GM12875 (cell line): ENCODE data around the gene USP20.

Source experiments
- H3K4me3 ChIP-seq: one replicate; pipeline ENCODE4 v1.5.1; 2011; ENCODE audit warnings: low read depth, low read length, control low read depth
- TF ChIP-seq, protein P1 (sequence below): IDR thresholded peaks from 2 replicates; pipeline ENCODE4 v1.5.1; 2011; ENCODE audit warnings: low read depth, mild to moderate bottlenecking, control low read depth, inconsistent platforms, low read length, moderate library complexity, borderline replicate concordance; ENCODE audit not compliant: insufficient read depth

The USP20 gene

DNA sequence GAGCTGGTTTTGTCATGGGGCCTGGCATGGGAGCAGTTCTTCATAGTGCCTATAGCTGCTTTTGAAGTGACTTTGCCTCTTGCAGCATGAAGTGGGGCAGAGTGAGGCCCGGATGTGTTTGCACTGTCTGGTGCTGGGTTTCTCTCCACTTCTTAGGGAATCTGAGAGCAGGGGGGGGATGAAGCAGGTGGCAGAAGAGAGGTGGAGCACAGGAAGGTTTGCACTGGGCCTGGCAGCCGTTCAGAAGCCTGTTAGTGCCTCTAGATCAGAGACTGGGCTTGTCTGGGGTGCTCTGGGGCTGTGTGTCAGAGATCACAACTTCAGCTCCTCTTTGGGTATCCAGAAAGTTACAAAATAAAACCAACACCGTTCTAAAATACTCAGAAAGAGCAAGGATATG lies 18.4 kb downstream of the USP20 start:
- TF ChIP-seq, protein P1, sequence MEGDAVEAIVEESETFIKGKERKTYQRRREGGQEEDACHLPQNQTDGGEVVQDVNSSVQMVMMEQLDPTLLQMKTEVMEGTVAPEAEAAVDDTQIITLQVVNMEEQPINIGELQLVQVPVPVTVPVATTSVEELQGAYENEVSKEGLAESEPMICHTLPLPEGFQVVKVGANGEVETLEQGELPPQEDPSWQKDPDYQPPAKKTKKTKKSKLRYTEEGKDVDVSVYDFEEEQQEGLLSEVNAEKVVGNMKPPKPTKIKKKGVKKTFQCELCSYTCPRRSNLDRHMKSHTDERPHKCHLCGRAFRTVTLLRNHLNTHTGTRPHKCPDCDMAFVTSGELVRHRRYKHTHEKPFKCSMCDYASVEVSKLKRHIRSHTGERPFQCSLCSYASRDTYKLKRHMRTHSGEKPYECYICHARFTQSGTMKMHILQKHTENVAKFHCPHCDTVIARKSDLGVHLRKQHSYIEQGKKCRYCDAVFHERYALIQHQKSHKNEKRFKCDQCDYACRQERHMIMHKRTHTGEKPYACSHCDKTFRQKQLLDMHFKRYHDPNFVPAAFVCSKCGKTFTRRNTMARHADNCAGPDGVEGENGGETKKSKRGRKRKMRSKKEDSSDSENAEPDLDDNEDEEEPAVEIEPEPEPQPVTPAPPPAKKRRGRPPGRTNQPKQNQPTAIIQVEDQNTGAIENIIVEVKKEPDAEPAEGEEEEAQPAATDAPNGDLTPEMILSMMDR: no peak

DNA sequence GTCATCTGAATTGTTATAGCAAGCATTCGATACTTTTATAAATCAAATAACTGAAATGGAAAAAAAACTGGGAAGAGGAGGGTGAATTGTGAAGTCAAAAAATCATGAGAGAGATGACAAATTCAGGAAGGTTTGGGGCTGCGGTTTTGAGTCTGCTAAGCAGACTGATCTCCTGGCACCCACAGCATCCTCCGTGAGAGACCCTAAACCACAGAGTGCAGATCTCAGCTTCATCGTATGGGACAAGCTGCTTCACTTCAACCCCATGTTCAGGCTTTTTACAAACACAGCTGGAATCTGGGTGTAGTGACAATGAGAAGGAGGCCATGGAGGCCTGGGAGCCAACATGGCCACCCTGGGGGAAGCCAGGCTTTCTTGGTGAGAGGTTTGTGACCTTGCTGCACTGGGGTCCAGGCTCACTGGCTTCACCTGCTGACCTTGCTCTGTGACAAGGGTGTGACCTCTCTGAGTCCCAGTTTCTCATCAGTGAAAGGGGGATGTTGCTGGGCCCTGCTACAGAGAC lies 19.4 kb downstream of the USP20 start:
- no peak overlapping the region for H3K4me3 ChIP-seq
- TF ChIP-seq, protein P1: no peak

More for the DNA sequence above, 18.4 kb downstream of the USP20 start:
- H3K4me3 ChIP-seq: no peak overlapping the region

DNA sequence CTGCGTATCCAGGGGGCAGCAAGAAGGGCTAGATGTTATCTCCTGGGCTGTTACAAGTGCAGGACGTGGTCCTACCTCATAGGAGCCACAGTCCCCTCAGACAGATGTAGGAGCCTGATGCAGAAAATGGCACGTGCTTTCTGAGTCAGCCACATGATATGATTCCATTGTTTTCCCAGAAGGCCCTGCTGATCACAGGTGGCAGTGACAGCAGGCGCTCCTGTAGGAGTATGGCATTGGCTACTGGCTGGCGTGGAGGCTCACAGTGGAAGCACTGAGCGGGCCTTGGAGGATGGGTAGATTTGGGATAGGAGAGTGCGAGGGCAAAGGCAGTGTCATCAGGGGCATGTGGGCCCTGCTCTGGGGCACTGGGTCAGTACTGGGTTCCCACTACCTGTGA lies 21.9 kb downstream of the USP20 start:
- H3K4me3 ChIP-seq: no peak overlapping the region
- TF ChIP-seq, protein P1: no peak

DNA sequence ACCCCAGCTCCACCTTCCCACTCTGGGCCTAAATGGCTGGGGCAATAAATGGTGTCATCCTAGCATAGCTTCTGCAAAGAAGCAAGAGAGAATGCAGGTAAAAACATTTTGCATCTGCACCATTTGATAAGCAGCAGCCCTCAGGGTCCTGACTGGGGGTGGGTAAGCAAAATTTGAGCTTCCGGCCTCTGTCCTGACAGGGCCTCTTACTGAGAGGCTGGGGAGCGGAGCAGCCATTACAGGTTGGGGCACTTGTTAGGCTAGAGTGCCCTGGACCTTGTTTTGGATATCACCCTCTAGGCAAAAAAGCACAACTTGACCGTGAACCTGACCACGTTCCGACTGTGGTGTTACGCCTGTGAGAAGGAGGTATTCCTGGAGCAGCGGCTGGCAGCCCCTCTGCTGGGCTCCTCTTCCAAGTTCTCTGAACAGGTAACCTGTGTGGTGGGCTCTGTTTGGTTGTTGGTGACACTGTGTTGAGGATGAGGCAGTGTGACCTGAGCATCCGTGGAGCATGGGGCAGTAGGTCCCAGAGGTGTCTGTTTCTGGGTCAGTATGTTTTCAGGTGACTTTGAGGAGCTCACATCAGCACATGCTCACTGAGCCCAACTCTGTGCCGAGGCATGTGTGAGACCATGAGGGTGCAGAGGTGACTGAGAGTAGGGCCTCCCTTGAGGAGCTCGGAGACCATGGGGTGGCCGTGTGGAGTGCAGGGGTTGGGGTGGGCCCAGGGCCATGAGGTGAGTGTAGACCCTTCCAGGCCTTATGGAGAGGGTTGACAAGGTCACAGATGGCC lies 23.1 kb downstream of the USP20 start:
- TF ChIP-seq, protein P1: no peak

DNA sequence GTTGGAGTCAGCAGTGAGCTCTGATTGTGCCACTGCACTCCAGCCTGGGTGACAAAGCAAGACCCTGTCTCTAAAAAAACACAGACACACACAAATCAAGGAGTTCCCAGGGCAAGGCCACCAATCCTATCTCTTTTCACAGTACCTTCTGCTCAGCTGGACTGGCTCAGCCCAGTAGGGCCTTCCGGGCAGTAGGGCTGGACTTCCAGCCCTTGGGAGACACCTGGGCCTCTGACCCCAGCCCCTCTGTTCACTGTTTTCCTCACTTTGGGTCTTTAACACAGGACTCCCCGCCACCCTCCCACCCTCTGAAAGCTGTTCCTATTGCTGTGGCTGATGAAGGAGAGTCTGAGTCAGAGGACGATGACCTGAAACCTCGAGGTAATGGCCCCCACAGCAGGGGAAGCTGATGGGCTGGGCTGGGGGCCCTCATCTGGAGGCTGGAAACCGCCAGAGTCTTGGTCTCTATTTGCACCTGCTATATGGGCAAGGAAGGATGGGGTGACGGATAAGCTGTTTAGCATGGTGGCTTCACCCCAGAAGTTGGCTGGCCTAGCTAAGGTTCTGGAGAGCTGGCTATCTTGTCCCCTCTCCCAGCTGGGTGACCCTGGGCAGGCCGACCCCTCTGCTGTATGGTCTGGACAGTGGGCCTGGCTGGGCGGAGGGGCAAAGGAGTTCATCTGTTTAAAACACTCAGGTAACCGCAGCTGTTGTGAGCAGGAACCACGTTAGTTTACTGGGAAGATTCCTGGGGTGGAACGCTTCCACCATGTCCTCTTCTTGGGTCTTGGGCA lies 25.6 kb downstream of the USP20 start:
- TF ChIP-seq, protein P1: no peak
- H3K4me3 ChIP-seq: no peak overlapping the region

More for the DNA sequence above, 23.1 kb downstream of the USP20 start:
- H3K4me3 ChIP-seq: no peak overlapping the region

DNA sequence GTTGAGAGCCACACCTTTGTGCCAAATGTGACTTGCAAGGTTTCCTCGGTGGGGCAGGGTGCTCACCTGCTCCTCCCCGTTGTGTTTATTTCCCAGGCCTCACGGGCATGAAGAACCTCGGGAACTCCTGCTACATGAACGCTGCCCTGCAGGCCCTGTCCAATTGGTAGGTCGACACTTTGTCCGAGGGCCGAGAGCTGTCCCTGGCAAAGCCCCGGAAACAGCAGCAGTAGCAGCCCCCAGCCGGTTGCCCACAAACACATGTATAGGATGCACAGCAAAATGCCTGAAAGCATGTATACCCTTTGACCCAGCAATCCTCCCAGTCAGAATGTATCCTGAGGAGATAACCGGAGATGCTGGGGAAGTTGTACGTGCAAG lies 26.2 kb downstream of the USP20 start:
- H3K4me3 ChIP-seq: no peak overlapping the region
- TF ChIP-seq, protein P1: no peak
